GM18868 (cell line): ENCODE data around the gene SREBF1.

Experiments used
- ATAC-seq: cut with Tn5 transposase; IDR thresholded peaks from one replicate; pipeline ENCODE4 v1.9.1; 2021; ENCODE audit warnings: mild to moderate bottlenecking, moderate library complexity; ENCODE audit not compliant: unreplicated experiment

The SREBF1 gene

GRCh38 chr17:17783116-17783824 lies 53.5 kb downstream of the SREBF1 start:
- no peak for ATAC-seq

GRCh38 chr17:17782523-17783115 lies 54.2 kb downstream of the SREBF1 start:
- no peak for ATAC-seq

- no peak for ATAC-seq
Measured at GRCh38 chr17:17781591-17782496, 54.9 kb downstream of the SREBF1 start.

GRCh38 chr17:17780922-17781590 lies 55.7 kb downstream of the SREBF1 start:
- no peak for ATAC-seq

GRCh38 chr17:17779015-17779611 lies 57.7 kb downstream of the SREBF1 start:
- no peak for ATAC-seq

- ATAC-seq, result no peak
Measured at GRCh38 chr17:17778308-17779014, 58.3 kb downstream of the SREBF1 start.

GRCh38 chr17:17776889-17777288 lies 59.9 kb downstream of the SREBF1 start:
- ATAC-seq, result no peak

- no peak for ATAC-seq
Measured at GRCh38 chr17:17774009-17774881, 62.5 kb downstream of the SREBF1 start.

GRCh38 chr17:17772231-17772630 lies 64.6 kb downstream of the SREBF1 start:
- ATAC-seq, result no peak

- ATAC-seq, result no peak
Measured at GRCh38 chr17:17771498-17772201, 65.1 kb downstream of the SREBF1 start.

- no peak for ATAC-seq
Measured at GRCh38 chr17:17770632-17771044, 66.1 kb downstream of the SREBF1 start.

GRCh38 chr17:17769869-17770631 lies 66.7 kb downstream of the SREBF1 start:
- ATAC-seq, result no peak

- ATAC-seq, result no peak
Measured at GRCh38 chr17:17768424-17769088, 68.2 kb downstream of the SREBF1 start.

- ATAC-seq, result no peak
Measured at GRCh38 chr17:17767887-17768418, 68.8 kb downstream of the SREBF1 start.

- ATAC-seq, result no peak
Measured at GRCh38 chr17:17767154-17767869, 69.5 kb downstream of the SREBF1 start.

GRCh38 chr17:17766744-17767120 lies 70.1 kb downstream of the SREBF1 start:
- ATAC-seq, result no peak
